ENCODE measurements around the gene ARAP3. TPM values are rescaled to one million over a fixed set of nuclear protein-coding genes. Genes with fewer than 3 reads are reported as not detected.

ARAP3 gene
- total RNA-seq, 1 experiment from 2014 or later = 15.1 TPM

DNA sequence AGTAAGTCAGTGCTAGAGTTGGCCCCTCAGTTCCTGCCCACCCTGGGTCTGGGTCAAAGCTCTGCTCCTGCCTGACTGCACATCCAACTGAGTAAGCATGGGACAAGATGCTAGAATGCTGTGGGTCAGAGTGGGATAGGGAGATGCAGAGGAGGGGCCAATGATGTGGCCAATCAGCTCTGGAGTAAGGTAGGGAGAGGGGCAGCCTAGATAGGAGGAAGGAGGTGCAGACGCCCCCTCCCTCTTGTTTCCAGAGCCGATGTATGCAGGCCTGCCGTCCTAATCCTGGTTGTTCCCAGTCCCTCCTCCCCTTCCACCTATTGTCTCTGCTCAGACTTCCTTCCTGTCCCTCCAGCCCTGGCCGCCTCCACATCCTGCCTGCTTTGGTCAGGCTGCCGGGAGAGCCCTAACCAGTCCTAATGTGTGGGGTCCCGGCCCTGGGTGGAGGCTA lies 1.3 kb downstream of the ARAP3 start:
- Histone ChIP-seq H3K9ac (ENCODE audit: low read length) (peak overlapping the region; percentile 66), H3K27me3 (ENCODE audit: insufficient read depth, low read length) (no peaks in the 10 kb centered on the region), H4K20me1 (ENCODE audit: insufficient read depth) (no peaks in the 10 kb centered on the region), H3K27ac (ENCODE audit: low read depth, low read length) (peak overlapping the region; percentile 66), H3K79me2 (ENCODE audit: insufficient read depth, low read length) (no peaks in the 10 kb centered on the region; the same call in 1 of the 2 replicates), H3K4me1 (ENCODE audit: control insufficient read depth in 1 of 2, insufficient read depth in 2 of 2, low read length in 2 of 2) (peaks cover 18 to 30% of the 10 kb centered on the region in 2 experiments), H3K9me2 (ENCODE audit: insufficient read depth) (no peaks in the 10 kb centered on the region), H3K36me3 (ENCODE audit: control insufficient read depth in 1 of 2, insufficient read depth in 2 of 2, low read length in 2 of 2) (no peaks in the 10 kb centered on the region), H3K9me3 (ENCODE audit: control insufficient read depth in 1 of 2, insufficient read depth in 1 of 2, low read depth in 1 of 2, low read length in 2 of 2) (no peaks in the 10 kb centered on the region), H3K4me2 (ENCODE audit: low read length) (peak overlapping the region; percentile 85), H2AFZ (ENCODE audit: low read depth, low read length, poor library complexity, severe bottlenecking) (no peak overlapping the region), H3K4me3 (replicated peaks in 1 of 2; ENCODE audit: low read depth in 1 of 2, low read length in 2 of 2) (peak overlapping the region; percentile 56 to 61)
- TF ChIP-seq, protein P1, sequence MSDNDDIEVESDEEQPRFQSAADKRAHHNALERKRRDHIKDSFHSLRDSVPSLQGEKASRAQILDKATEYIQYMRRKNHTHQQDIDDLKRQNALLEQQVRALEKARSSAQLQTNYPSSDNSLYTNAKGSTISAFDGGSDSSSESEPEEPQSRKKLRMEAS (IDR thresholded peaks at IDR 0.05) = no peak
- TF ChIP-seq POLR2AphosphoS5 (IDR thresholded peaks at IDR 0.05; ENCODE audit: low read depth, low read length) = peak; percentile 39; the same call in 1 of the 2 replicates
- intact Hi-C loops (cut with micrococcal nuclease) = no loop called here
- ChIA-PET CTCF (no interaction called here), RAD21 (ENCODE audit: low non-redundant PET in 1 of 2, low total read pairs in 2 of 2, uncharacterized antibody in 2 of 2, unreplicated experiment in 2 of 2) (no interaction called here), POLR2A (interaction anchor here (2.0 kb wide), 1 partner anchor 198 kb away, joined by 10 read pairs; the partner anchor contains the start of gene PCDH1)
- DNase-seq (ENCODE audit: low read depth, low spot score) = no peak
- peak; percentile 41 for ATAC-seq
- no TSS peak for BruUV-seq (replicated peaks)

DNA sequence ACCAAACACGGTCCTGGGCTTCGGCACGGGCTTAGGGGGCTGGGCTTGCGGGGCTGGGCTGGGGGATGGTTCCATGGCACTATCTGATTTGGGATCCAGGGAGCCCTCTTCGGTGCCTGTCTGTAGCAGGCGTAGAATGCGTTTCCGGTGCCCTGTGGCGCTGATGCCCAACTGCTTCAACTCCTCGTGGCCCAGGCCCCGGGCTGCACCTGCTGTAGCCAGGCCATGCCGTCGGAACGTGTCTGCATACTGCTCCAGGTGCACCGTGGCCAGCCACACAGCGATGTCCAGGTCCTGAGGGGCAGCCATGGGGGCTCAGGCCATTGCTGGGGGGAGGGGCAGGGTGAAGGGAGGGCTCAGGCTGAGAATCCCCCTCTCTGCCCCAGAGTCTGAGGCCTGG lies 1.9 kb downstream of the ARAP3 start:
- peak overlapping the region; percentile 66; the same call in 1 of the 2 replicates for H3K9ac ChIP-seq (ENCODE audit: low read length)
- ChIA-PET RAD21 (ENCODE audit: low non-redundant PET in 1 of 2, low total read pairs in 2 of 2, uncharacterized antibody in 2 of 2, unreplicated experiment in 2 of 2) (no interaction called here), POLR2A (interaction anchor here (2.0 kb wide), 1 partner anchor 199 kb away, joined by 10 read pairs; the partner anchor contains the start of gene PCDH1), CTCF (no interaction called here)
- ATAC-seq = no peak
- H3K79me2 ChIP-seq (ENCODE audit: insufficient read depth, low read length) = no peaks in the 10 kb centered on the region; the same call in 1 of the 2 replicates
- peaks cover 18 to 30% of the 10 kb centered on the region in 2 experiments for H3K4me1 ChIP-seq (ENCODE audit: control insufficient read depth in 1 of 2, insufficient read depth in 2 of 2, low read length in 2 of 2)
- no peaks in the 10 kb centered on the region for H3K9me3 ChIP-seq (ENCODE audit: control insufficient read depth in 1 of 2, insufficient read depth in 1 of 2, low read depth in 1 of 2, low read length in 2 of 2)
- no peaks in the 10 kb centered on the region for H3K36me3 ChIP-seq (ENCODE audit: control insufficient read depth in 1 of 2, insufficient read depth in 2 of 2, low read length in 2 of 2)
- no peak overlapping the region for H2AFZ ChIP-seq (ENCODE audit: low read depth, low read length, poor library complexity, severe bottlenecking)
- H3K4me2 ChIP-seq (ENCODE audit: low read length) = peak overlapping the region; percentile 85
- no peaks in the 10 kb centered on the region for H3K9me2 ChIP-seq (ENCODE audit: insufficient read depth)
- peak overlapping the region; percentile 66; the same call in 1 of the 2 replicates for H3K27ac ChIP-seq (ENCODE audit: low read depth, low read length)
- no peaks in the 10 kb centered on the region for H3K27me3 ChIP-seq (ENCODE audit: insufficient read depth, low read length)
- intact Hi-C loops (cut with micrococcal nuclease) = no loop called here
- H4K20me1 ChIP-seq (ENCODE audit: insufficient read depth) = no peaks in the 10 kb centered on the region
- H3K4me3 ChIP-seq (replicated peaks in 1 of 2; ENCODE audit: low read depth in 1 of 2, low read length in 2 of 2) = peak overlapping the region in 1 of 2 experiments; percentile 56; a peak in 1 of 4 replicates
- DNase-seq (ENCODE audit: low read depth, low spot score) = no peak
- no peak for TF ChIP-seq CBX3 (IDR thresholded peaks at IDR 0.05; ENCODE audit: low read depth)
- no peak for TF ChIP-seq CEBPB (IDR thresholded peaks at IDR 0.05; ENCODE audit: low read depth)
- no peak for TF ChIP-seq FOSL1 (IDR thresholded peaks at IDR 0.05; ENCODE audit: low read depth)
- no peak for TF ChIP-seq EZH2 (IDR thresholded peaks at IDR 0.05)
- no peak for TF ChIP-seq JUND (IDR thresholded peaks at IDR 0.05)
- TF ChIP-seq ZBTB33 (IDR thresholded peaks at IDR 0.05; ENCODE audit: extremely low read depth, insufficient replicate concordance, low read length) = no peak
- TF ChIP-seq REST (IDR thresholded peaks at IDR 0.05; ENCODE audit: low read depth) = no peak
- no TSS peak for BruUV-seq (replicated peaks)
